Esophagus muscularis mucosa (tissue), 4 donors: ENCODE data around the gene MDK.

Experiments
- EP300 ChIP-seq: sonication (generic); formaldehyde crosslinking; IDR thresholded peaks from one replicate; pipeline ENCODE4 v1.6.1; 2017; ENCODE audit warnings: antibody characterized with exemption
- POLR2A ChIP-seq: fragments of 450-650 bp; IDR thresholded peaks from one replicate; pipeline ENCODE4 v1.6.1; 2017; ENCODE audit warnings: antibody characterized with exemption, moderate library complexity, mild to moderate bottlenecking, low read depth
- TF ChIP-seq, protein P1 (sequence below), 3 experiments: fragments of 200-600 bp in 2 of 3; fragments of 450-650 bp in 1 of 3; sonication (generic) in 2 of 3; IDR thresholded peaks; one replicate each; pipeline ENCODE4 v1.5.1; 2017 to 2019; ENCODE audit warnings: antibody characterized with exemption in 3 of 3, mild to moderate bottlenecking in 2 of 3, moderate library complexity in 1 of 3

DNA sequence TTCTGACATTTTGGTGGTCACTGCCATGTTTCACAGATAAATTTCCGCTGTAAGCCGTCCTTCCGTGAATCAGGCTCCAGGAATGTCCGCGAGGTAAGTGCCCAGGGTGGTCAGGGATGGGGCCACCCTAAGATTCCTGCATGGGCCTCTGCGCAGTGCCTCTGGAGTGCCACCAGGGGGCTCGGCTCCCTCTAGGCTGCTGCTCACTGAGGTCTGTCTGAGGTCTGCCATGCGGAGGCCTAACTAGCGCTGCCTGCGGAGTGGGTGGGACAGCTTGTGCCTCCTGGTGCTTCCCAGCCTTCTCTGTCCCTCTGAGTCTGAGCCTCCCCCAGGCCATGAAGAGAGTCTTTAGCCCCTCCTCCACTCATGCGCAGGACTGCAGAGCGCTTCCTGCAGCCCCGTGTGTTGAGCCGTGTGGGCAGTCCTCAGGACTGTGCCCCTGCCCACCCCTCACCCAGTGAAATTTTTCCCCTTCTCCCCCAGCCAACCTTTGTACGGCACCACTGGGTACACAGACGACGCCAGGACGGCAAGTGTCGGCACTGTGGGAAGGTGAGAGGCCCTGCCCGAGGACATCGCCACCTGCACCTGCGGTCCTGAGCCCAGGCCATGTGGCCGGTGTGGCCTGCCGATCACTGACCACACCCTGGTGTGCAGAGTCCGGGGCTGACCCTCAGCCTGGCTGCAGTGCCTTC, 11.9 kb upstream of the MDK start:
- TF ChIP-seq, protein P1, sequence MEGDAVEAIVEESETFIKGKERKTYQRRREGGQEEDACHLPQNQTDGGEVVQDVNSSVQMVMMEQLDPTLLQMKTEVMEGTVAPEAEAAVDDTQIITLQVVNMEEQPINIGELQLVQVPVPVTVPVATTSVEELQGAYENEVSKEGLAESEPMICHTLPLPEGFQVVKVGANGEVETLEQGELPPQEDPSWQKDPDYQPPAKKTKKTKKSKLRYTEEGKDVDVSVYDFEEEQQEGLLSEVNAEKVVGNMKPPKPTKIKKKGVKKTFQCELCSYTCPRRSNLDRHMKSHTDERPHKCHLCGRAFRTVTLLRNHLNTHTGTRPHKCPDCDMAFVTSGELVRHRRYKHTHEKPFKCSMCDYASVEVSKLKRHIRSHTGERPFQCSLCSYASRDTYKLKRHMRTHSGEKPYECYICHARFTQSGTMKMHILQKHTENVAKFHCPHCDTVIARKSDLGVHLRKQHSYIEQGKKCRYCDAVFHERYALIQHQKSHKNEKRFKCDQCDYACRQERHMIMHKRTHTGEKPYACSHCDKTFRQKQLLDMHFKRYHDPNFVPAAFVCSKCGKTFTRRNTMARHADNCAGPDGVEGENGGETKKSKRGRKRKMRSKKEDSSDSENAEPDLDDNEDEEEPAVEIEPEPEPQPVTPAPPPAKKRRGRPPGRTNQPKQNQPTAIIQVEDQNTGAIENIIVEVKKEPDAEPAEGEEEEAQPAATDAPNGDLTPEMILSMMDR (IDR thresholded peaks at IDR 0.05) = peak; percentile 55 to 88 (median 60)
- TF ChIP-seq EP300 = no peak
- no peak for TF ChIP-seq POLR2A
